GM18498 (cell line): ENCODE data around the gene MYO18A.

Experiments used
- ATAC-seq: cut with Tn5 transposase; IDR thresholded peaks from one replicate; pipeline ENCODE4 v1.9.1; 2021; ENCODE audit warnings: mild to moderate bottlenecking, moderate library complexity; ENCODE audit not compliant: unreplicated experiment

MYO18A gene

GRCh38 chr17:29168079-29168758 is 12.0 kb downstream of the MYO18A start:
- ATAC-seq: no peak

- ATAC-seq: no peak
These were observed 12.7 kb downstream of the MYO18A start for GRCh38 chr17:29167393-29168078.

- ATAC-seq: no peak
These were observed 13.7 kb downstream of the MYO18A start for GRCh38 chr17:29166507-29166887.

GRCh38 chr17:29165800-29166506 is 14.2 kb downstream of the MYO18A start:
- no peak for ATAC-seq

- no peak for ATAC-seq
These were observed 14.9 kb downstream of the MYO18A start for GRCh38 chr17:29165261-29165660.

GRCh38 chr17:29163563-29163962 is 16.6 kb downstream of the MYO18A start:
- ATAC-seq: no peak

GRCh38 chr17:29162909-29163341 is 17.3 kb downstream of the MYO18A start:
- no peak for ATAC-seq

- no peak for ATAC-seq
These were observed 17.9 kb downstream of the MYO18A start for GRCh38 chr17:29162082-29162908.

GRCh38 chr17:29160253-29160652 is 19.9 kb downstream of the MYO18A start:
- no peak for ATAC-seq

GRCh38 chr17:29159306-29159860 is 20.8 kb downstream of the MYO18A start:
- ATAC-seq: no peak

GRCh38 chr17:29158488-29159275 is 21.5 kb downstream of the MYO18A start:
- no peak for ATAC-seq

GRCh38 chr17:29158096-29158487 is 22.1 kb downstream of the MYO18A start:
- no peak for ATAC-seq

- ATAC-seq: no peak
These were observed 22.9 kb downstream of the MYO18A start for GRCh38 chr17:29157310-29157709.

GRCh38 chr17:29156781-29157180 is 23.4 kb downstream of the MYO18A start:
- ATAC-seq: no peak

- ATAC-seq: no peak
These were observed 24.2 kb downstream of the MYO18A start for GRCh38 chr17:29155966-29156338.

GRCh38 chr17:29155227-29155965 is 24.8 kb downstream of the MYO18A start:
- ATAC-seq: no peak

GRCh38 chr17:29154516-29155226 is 25.5 kb downstream of the MYO18A start:
- no peak for ATAC-seq

- ATAC-seq: no peak
These were observed 28.6 kb downstream of the MYO18A start for GRCh38 chr17:29151567-29151966.

GRCh38 chr17:29150161-29150560 is 30.0 kb downstream of the MYO18A start:
- no peak for ATAC-seq
